WTC11 (cell line): ENCODE data around the gene R3HDML. TPM values are rescaled to one million over a fixed set of nuclear protein-coding genes. Genes with fewer than 3 reads are reported as not detected.
"Not testable (repeated sequence)": the region's sequence is repeated elsewhere in the genome, so short reads cannot be mapped to it uniquely, and the experiment has no call there.

Source experiments
- ATAC-seq: fragments of 200-7000 bp; cut with Tn5 transposase; 2 replicates; pipeline ENCODE4 v1.10.0; 2021; ENCODE audit warnings: mild to moderate bottlenecking, moderate library complexity
- CTCF ChIA-PET: fragments of 300-600 bp; sonication (Branson Sonifier 250); formaldehyde crosslinking; loops from one replicate; lab custom pipeline; 2021; ENCODE audit warnings: antibody characterized with exemption; lab: Charles Lee
- POLR2A ChIA-PET: fragments of 350-600 bp; sonication (Branson Sonifier 250); formaldehyde crosslinking; loops from one replicate; lab custom pipeline; 2021; ENCODE audit warnings: antibody characterized with exemption; lab: Charles Lee
- DNase-seq: peaks from one replicate; pipeline ENCODE4 v3.0.0; 2021; ENCODE audit warnings: low spot score
- H3K27ac Mint-ChIP-seq: 2 replicates; pipeline ENCODE4 v1.8.0; 2021; ENCODE audit warnings: mixed read lengths
- H3K27me3 Mint-ChIP-seq: 2 replicates; pipeline ENCODE4 v1.8.0; 2021; ENCODE audit warnings: low read depth, mild to moderate bottlenecking, moderate library complexity, mixed read lengths
- H3K36me3 Mint-ChIP-seq: 2 replicates; pipeline ENCODE4 v1.8.0; 2021; ENCODE audit warnings: mixed read lengths
- H3K4me1 Mint-ChIP-seq: 2 replicates; pipeline ENCODE4 v1.8.0; 2022; ENCODE audit warnings: mixed read lengths
- H3K4me3 Mint-ChIP-seq: 2 replicates; pipeline ENCODE4 v1.8.0; 2021; ENCODE audit warnings: mild to moderate bottlenecking, moderate library complexity, mixed read lengths
- H3K9me3 Mint-ChIP-seq: 2 replicates; pipeline ENCODE4 v1.8.0; 2021; ENCODE audit warnings: mixed read lengths
- GRHL2 ChIP-seq: fragments of 250-450 bp; sonication (Bioruptor Pico); IDR thresholded peaks from 2 replicates; pipeline ENCODE4 v1.8.0; 2022; ENCODE audit warnings: mild to moderate bottlenecking, moderate library complexity; ENCODE audit not compliant: insufficient replicate concordance, severe bottlenecking
- MYBL2 ChIP-seq: sonication (generic); formaldehyde crosslinking; IDR thresholded peaks from 2 replicates; pipeline ENCODE4 v1.8.1; 2023; ENCODE audit warnings: mild to moderate bottlenecking, moderate library complexity, missing genetic modification reagents
- SP1 ChIP-seq: sonication (generic); formaldehyde crosslinking; conservative IDR thresholded peaks from 2 replicates; pipeline ENCODE4 v1.8.1; 2022; ENCODE audit warnings: missing genetic modification reagents
- ZNF396 ChIP-seq: fragments of 250-450 bp; sonication (Bioruptor Pico); IDR thresholded peaks from 2 replicates; pipeline ENCODE4 v1.8.0; 2021; ENCODE audit warnings: mild to moderate bottlenecking, moderate library complexity, borderline replicate concordance
- total RNA-seq: library from RNA; stranded (reverse); gene quantifications from 3 replicates; pipeline ENCODE4 v1.2.3, GENCODE V29; 2021
- TF ChIP-seq, protein P1 (sequence below): sonication (generic); formaldehyde crosslinking; IDR thresholded peaks from 2 replicates; pipeline ENCODE4 v1.8.1; 2023; ENCODE audit warnings: mild to moderate bottlenecking, moderate library complexity, missing genetic modification reagents
- TF ChIP-seq, protein P2 (sequence below): sonication (generic); formaldehyde crosslinking; IDR thresholded peaks from 2 replicates; pipeline ENCODE4 v1.8.0; 2023; ENCODE audit warnings: missing genetic modification reagents
- TF ChIP-seq, protein P3 (sequence below): sonication (generic); formaldehyde crosslinking; IDR thresholded peaks from 2 replicates; pipeline ENCODE4 v1.8.1; 2023; ENCODE audit warnings: mild to moderate bottlenecking, missing genetic modification reagents
- TF ChIP-seq, protein P4 (sequence below): sonication (generic); formaldehyde crosslinking; IDR thresholded peaks from 2 replicates; pipeline ENCODE4 v1.8.0; 2022; ENCODE audit warnings: mild to moderate bottlenecking, missing genetic modification reagents
- TF ChIP-seq, protein P5 (sequence below): fragments of 250-450 bp; sonication (Bioruptor Pico); IDR thresholded peaks from 2 replicates; pipeline ENCODE4 v1.8.0; 2021; ENCODE audit warnings: mild to moderate bottlenecking
- TF ChIP-seq, protein P6 (sequence below): sonication (generic); formaldehyde crosslinking; IDR thresholded peaks from 2 replicates; pipeline ENCODE4 v1.8.1; 2023; ENCODE audit warnings: mild to moderate bottlenecking, missing genetic modification reagents, borderline replicate concordance
- TF ChIP-seq, protein P7 (sequence below): fragments of 200-600 bp; IDR thresholded peaks from 2 replicates; pipeline ENCODE4 v1.8.0; 2022; ENCODE audit warnings: antibody characterized with exemption
- TF ChIP-seq, protein P8 (sequence below): sonication (generic); formaldehyde crosslinking; IDR thresholded peaks from 2 replicates; pipeline ENCODE4 v1.8.0; 2022; ENCODE audit warnings: mild to moderate bottlenecking, missing genetic modification reagents

Gene R3HDML
- total RNA-seq, 1 experiment from 2014 or later, result not detected

DNA sequence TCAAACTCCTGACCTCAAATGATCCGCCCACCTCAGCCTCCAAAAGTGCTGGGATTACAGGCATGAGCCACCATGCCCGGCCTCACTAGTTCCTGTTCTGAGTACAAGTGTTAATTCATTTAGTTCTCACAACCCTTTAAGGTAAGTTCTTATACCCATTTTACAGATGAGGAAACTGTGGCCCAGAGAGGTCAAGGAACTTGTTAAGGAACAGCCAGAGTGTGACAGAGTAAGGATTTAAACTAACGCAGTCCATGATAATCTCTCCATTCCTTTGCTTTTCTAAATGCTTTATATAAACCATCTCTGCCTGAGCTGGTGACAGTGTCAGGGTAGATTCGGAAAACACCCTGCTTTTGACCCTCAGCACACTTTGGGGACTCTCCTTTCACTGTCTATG, 39.1 kb upstream of the R3HDML start (continued):
- TF ChIP-seq, protein P1, sequence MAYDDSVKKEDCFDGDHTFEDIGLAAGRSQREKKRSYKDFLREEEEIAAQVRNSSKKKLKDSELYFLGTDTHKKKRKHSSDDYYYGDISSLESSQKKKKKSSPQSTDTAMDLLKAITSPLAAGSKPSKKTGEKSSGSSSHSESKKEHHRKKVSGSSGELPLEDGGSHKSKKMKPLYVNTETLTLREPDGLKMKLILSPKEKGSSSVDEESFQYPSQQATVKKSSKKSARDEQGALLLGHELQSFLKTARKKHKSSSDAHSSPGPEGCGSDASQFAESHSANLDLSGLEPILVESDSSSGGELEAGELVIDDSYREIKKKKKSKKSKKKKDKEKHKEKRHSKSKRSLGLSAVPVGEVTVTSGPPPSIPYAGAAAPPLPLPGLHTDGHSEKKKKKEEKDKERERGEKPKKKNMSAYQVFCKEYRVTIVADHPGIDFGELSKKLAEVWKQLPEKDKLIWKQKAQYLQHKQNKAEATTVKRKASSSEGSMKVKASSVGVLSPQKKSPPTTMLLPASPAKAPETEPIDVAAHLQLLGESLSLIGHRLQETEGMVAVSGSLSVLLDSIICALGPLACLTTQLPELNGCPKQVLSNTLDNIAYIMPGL (CRISPR knock-in tag), result no peak
- TF ChIP-seq GRHL2 (CRISPR knock-in tag) (no peak), MYBL2 (CRISPR knock-in tag) (no peak), ZNF396 (CRISPR knock-in tag) (no peak)
- TF ChIP-seq, protein P2, sequence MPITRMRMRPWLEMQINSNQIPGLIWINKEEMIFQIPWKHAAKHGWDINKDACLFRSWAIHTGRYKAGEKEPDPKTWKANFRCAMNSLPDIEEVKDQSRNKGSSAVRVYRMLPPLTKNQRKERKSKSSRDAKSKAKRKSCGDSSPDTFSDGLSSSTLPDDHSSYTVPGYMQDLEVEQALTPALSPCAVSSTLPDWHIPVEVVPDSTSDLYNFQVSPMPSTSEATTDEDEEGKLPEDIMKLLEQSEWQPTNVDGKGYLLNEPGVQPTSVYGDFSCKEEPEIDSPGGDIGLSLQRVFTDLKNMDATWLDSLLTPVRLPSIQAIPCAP, result no peak
- TF ChIP-seq, protein P3, sequence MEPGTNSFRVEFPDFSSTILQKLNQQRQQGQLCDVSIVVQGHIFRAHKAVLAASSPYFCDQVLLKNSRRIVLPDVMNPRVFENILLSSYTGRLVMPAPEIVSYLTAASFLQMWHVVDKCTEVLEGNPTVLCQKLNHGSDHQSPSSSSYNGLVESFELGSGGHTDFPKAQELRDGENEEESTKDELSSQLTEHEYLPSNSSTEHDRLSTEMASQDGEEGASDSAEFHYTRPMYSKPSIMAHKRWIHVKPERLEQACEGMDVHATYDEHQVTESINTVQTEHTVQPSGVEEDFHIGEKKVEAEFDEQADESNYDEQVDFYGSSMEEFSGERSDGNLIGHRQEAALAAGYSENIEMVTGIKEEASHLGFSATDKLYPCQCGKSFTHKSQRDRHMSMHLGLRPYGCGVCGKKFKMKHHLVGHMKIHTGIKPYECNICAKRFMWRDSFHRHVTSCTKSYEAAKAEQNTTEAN (CRISPR knock-in tag), result no peak
- TF ChIP-seq, protein P4, sequence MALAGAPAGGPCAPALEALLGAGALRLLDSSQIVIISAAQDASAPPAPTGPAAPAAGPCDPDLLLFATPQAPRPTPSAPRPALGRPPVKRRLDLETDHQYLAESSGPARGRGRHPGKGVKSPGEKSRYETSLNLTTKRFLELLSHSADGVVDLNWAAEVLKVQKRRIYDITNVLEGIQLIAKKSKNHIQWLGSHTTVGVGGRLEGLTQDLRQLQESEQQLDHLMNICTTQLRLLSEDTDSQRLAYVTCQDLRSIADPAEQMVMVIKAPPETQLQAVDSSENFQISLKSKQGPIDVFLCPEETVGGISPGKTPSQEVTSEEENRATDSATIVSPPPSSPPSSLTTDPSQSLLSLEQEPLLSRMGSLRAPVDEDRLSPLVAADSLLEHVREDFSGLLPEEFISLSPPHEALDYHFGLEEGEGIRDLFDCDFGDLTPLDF (CRISPR knock-in tag), result no peak
- TF ChIP-seq, protein P5, sequence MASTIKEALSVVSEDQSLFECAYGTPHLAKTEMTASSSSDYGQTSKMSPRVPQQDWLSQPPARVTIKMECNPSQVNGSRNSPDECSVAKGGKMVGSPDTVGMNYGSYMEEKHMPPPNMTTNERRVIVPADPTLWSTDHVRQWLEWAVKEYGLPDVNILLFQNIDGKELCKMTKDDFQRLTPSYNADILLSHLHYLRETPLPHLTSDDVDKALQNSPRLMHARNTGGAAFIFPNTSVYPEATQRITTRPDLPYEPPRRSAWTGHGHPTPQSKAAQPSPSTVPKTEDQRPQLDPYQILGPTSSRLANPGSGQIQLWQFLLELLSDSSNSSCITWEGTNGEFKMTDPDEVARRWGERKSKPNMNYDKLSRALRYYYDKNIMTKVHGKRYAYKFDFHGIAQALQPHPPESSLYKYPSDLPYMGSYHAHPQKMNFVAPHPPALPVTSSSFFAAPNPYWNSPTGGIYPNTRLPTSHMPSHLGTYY (CRISPR knock-in tag), result no peak

DNA sequence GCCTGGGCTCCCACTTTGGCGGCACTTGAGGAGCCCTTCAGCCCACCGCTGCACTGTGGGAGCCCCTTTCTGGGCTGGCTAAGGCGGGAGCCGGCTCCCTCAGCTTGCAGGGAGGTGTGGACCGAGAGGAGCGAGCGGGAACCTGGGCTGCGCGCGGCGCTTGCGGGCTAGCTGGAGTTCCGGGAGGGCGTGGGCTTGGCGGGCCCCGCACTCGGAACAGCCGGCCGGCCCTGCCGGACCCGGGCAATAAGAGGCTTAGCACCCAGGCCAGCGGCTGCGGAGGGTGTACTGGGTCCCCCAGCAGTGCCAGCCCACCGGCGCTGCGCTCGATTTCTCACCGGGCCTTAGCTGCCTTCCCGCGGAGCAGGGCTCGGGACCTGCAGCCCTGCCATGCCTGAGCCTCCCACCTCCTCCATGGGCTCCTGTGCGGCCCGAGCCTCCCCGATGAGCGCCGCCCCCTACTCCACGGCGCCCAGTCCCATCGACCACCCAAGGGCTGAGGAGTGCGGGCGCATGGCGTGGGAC, 37.8 kb upstream of the R3HDML start:
- H3K4me1 Mint-ChIP-seq, H3K27me3 Mint-ChIP-seq, ATAC-seq, H3K9me3 Mint-ChIP-seq, POLR2A ChIA-PET, DNase-seq, H3K4me3 Mint-ChIP-seq, H3K27ac Mint-ChIP-seq, H3K36me3 Mint-ChIP-seq: not testable (repeated sequence)
- CTCF ChIA-PET, result interaction anchor here (1.4 to 2.4 kb wide), 3 partner anchors 12 to 82 kb away, joined by 4 to 14 read pairs (median 5); partner anchors contain the start of genes FITM2 and GDAP1L1

DNA sequence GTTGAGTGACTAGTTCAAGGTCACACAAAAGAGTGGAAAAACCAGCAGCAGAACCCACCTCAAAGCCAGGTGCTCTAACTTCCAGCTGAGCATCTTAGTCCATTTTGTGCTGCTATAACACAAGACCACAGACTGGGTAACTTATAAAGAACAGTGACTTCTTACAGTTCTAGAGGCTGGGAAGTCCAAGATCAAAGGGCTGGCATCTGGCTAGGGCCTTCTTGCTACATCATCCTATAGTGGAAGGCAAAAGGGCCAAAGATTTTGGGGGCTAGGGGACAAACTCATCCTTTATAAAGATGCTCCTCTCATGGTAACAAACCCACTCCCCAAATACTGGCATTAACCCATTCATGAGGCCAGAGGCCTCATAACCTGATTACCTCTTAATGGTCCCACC, 35.6 kb upstream of the R3HDML start:
- Mint-ChIP-seq H3K27ac (no peak overlapping the region), H3K4me1 (no peaks in the 10 kb centered on the region), H3K27me3 (no peaks in the 10 kb centered on the region; the same call in 1 of the 2 replicates), H3K4me3 (no peak overlapping the region), H3K9me3 (no peaks in the 10 kb centered on the region), H3K36me3 (no peaks in the 10 kb centered on the region)
- TF ChIP-seq, protein P6, sequence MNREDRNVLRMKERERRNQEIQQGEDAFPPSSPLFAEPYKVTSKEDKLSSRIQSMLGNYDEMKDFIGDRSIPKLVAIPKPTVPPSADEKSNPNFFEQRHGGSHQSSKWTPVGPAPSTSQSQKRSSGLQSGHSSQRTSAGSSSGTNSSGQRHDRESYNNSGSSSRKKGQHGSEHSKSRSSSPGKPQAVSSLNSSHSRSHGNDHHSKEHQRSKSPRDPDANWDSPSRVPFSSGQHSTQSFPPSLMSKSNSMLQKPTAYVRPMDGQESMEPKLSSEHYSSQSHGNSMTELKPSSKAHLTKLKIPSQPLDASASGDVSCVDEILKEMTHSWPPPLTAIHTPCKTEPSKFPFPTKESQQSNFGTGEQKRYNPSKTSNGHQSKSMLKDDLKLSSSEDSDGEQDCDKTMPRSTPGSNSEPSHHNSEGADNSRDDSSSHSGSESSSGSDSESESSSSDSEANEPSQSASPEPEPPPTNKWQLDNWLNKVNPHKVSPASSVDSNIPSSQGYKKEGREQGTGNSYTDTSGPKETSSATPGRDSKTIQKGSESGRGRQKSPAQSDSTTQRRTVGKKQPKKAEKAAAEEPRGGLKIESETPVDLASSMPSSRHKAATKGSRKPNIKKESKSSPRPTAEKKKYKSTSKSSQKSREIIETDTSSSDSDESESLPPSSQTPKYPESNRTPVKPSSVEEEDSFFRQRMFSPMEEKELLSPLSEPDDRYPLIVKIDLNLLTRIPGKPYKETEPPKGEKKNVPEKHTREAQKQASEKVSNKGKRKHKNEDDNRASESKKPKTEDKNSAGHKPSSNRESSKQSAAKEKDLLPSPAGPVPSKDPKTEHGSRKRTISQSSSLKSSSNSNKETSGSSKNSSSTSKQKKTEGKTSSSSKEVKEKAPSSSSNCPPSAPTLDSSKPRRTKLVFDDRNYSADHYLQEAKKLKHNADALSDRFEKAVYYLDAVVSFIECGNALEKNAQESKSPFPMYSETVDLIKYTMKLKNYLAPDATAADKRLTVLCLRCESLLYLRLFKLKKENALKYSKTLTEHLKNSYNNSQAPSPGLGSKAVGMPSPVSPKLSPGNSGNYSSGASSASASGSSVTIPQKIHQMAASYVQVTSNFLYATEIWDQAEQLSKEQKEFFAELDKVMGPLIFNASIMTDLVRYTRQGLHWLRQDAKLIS (CRISPR knock-in tag), result no peak
- no peak for TF ChIP-seq SP1 (CRISPR knock-in tag)
- TF ChIP-seq, protein P7, sequence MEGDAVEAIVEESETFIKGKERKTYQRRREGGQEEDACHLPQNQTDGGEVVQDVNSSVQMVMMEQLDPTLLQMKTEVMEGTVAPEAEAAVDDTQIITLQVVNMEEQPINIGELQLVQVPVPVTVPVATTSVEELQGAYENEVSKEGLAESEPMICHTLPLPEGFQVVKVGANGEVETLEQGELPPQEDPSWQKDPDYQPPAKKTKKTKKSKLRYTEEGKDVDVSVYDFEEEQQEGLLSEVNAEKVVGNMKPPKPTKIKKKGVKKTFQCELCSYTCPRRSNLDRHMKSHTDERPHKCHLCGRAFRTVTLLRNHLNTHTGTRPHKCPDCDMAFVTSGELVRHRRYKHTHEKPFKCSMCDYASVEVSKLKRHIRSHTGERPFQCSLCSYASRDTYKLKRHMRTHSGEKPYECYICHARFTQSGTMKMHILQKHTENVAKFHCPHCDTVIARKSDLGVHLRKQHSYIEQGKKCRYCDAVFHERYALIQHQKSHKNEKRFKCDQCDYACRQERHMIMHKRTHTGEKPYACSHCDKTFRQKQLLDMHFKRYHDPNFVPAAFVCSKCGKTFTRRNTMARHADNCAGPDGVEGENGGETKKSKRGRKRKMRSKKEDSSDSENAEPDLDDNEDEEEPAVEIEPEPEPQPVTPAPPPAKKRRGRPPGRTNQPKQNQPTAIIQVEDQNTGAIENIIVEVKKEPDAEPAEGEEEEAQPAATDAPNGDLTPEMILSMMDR, result no peak
- TF ChIP-seq, protein P8, sequence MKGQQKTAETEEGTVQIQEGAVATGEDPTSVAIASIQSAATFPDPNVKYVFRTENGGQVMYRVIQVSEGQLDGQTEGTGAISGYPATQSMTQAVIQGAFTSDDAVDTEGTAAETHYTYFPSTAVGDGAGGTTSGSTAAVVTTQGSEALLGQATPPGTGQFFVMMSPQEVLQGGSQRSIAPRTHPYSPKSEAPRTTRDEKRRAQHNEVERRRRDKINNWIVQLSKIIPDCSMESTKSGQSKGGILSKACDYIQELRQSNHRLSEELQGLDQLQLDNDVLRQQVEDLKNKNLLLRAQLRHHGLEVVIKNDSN (CRISPR knock-in tag), result no peak
- CTCF ChIA-PET, result interaction anchor here (2.4 kb wide), 1 partner anchor 9 kb away, joined by 14 read pairs; the partner anchor contains the start of gene FITM2
- no peak for ATAC-seq
- DNase-seq, result no peak
- POLR2A ChIA-PET, result no interaction called here
